Renal pelvis (tissue), 4 donors: ENCODE data around the gene SLC9C2. TPM values are rescaled to one million over a fixed set of nuclear protein-coding genes. Genes with fewer than 3 reads are reported as not detected.
A peak's percentile ranks its signal among the peaks of the same experiment; 100 is the strongest.
"Not testable (repeated sequence)": the region's sequence is repeated elsewhere in the genome, so short reads cannot be mapped to it uniquely, and the experiment has no call there.

Experiments used
- DNase-seq: peaks from one replicate; pipeline ENCODE4 v3.0.0-alpha.2; 2013
- polyA plus RNA-seq, 3 donors: library from polyadenylated mRNA; unstranded; fragments of 120-200 nt; gene quantifications; one replicate each; pipeline ENCODE4 v1.2.1, GENCODE V29; 2013; ENCODE audit not compliant: insufficient read length in 3 of 3

Gene SLC9C2
- polyA plus RNA-seq, 3 donors = 0.04 to 0.20 (median 0.10) TPM

- DNase-seq = no peak
These were observed 113.7 kb downstream of the SLC9C2 start for GRCh38 chr1:173489149-173489600.

GRCh38 chr1:173488001-173488400, 114.9 kb downstream of the SLC9C2 start:
- no peak for DNase-seq

GRCh38 chr1:173485401-173485800, 117.5 kb downstream of the SLC9C2 start:
- DNase-seq = no peak

GRCh38 chr1:173484276-173484675, 118.6 kb downstream of the SLC9C2 start:
- DNase-seq = no peak

GRCh38 chr1:173482683-173483082, 120.2 kb downstream of the SLC9C2 start:
- no peak for DNase-seq

GRCh38 chr1:173481195-173481772, 121.6 kb downstream of the SLC9C2 start:
- no peak for DNase-seq

- no peak for DNase-seq
These were observed 123.2 kb downstream of the SLC9C2 start for GRCh38 chr1:173479649-173480048.

- DNase-seq = peak; percentile 48
These were observed 124.7 kb downstream of the SLC9C2 start for GRCh38 chr1:173478094-173478674.

- DNase-seq = peak; percentile 89
These were observed 125.4 kb downstream of the SLC9C2 start, which contains the start of gene PRDX6 for GRCh38 chr1:173477286-173478093. PRDX6 (plus strand) TSS chr1:173477335; CDS start chr1:173477398, 63 bp downstream.

- peak; percentile 87 for DNase-seq
These were observed 126.1 kb downstream of the SLC9C2 start for GRCh38 chr1:173476665-173477285.

GRCh38 chr1:173476197-173476664, 126.6 kb downstream of the SLC9C2 start:
- no peak for DNase-seq

GRCh38 chr1:173475564-173476196, 127.2 kb downstream of the SLC9C2 start:
- no peak for DNase-seq

GRCh38 chr1:173474780-173475421, 128.0 kb downstream of the SLC9C2 start:
- not testable (repeated sequence) for DNase-seq

- DNase-seq = no peak
These were observed 128.6 kb downstream of the SLC9C2 start for GRCh38 chr1:173474097-173474779.

- DNase-seq = no peak
These were observed 129.3 kb downstream of the SLC9C2 start for GRCh38 chr1:173473599-173474011.

- no peak for DNase-seq
These were observed 132.3 kb downstream of the SLC9C2 start for GRCh38 chr1:173470608-173471007.

- DNase-seq = no peak
These were observed 133.2 kb downstream of the SLC9C2 start for GRCh38 chr1:173469656-173470055.

- no peak for DNase-seq
These were observed 135.4 kb downstream of the SLC9C2 start for GRCh38 chr1:173467426-173467825.

- DNase-seq = not testable (repeated sequence)
These were observed 138.7 kb downstream of the SLC9C2 start for GRCh38 chr1:173464185-173464584.

- DNase-seq = not testable (repeated sequence)
These were observed 140.2 kb downstream of the SLC9C2 start for GRCh38 chr1:173462666-173463065.

GRCh38 chr1:173459885-173460284, 143.0 kb downstream of the SLC9C2 start:
- DNase-seq = no peak
